ENCODE results near the gene SNX30. TPM values are rescaled to one million over a fixed set of nuclear protein-coding genes. Genes with fewer than 3 reads are reported as not detected.

SNX30 gene
- total and polyA plus RNA-seq, 7 donors: 6.4 to 16.4 (median 8.9) TPM

DNA sequence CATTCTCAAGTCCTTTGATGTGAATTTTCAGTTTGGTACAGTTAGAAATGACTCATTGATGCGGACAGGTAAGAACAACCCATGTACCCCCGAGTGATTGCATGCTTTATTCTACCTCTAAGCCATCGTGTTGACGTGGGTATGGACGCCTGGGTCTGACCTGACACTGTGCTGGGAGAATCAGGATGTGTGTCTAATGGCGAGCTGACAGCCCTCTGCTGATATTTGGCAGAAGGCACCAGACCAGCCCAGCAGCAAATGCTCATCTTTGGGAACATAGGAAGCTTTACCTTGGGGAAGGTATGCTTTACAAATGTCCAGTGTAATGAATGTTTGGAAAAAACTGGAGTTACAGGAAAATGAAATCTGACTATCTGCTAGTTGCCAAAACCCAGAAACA is 120.0 kb downstream of the SNX30 start:
- no peak overlapping the region for H3K4me3 ChIP-seq
- H3K9me3 ChIP-seq: no peaks in the 10 kb centered on the region
- no peak for DNase-seq
- no peak overlapping the region for H3K27ac ChIP-seq
- no peaks in the 10 kb centered on the region for H3K4me1 ChIP-seq
- peaks cover 0 to 49% (median 14%) of the 10 kb centered on the region in 4 donors for H3K36me3 ChIP-seq
- TF ChIP-seq POLR2AphosphoS5 (IDR thresholded peaks at IDR 0.05): no peak
- TF ChIP-seq POLR2A (IDR thresholded peaks at IDR 0.05): no peak
- TF ChIP-seq EP300 (IDR thresholded peaks at IDR 0.05): no peak
- TF ChIP-seq, protein P1, sequence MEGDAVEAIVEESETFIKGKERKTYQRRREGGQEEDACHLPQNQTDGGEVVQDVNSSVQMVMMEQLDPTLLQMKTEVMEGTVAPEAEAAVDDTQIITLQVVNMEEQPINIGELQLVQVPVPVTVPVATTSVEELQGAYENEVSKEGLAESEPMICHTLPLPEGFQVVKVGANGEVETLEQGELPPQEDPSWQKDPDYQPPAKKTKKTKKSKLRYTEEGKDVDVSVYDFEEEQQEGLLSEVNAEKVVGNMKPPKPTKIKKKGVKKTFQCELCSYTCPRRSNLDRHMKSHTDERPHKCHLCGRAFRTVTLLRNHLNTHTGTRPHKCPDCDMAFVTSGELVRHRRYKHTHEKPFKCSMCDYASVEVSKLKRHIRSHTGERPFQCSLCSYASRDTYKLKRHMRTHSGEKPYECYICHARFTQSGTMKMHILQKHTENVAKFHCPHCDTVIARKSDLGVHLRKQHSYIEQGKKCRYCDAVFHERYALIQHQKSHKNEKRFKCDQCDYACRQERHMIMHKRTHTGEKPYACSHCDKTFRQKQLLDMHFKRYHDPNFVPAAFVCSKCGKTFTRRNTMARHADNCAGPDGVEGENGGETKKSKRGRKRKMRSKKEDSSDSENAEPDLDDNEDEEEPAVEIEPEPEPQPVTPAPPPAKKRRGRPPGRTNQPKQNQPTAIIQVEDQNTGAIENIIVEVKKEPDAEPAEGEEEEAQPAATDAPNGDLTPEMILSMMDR (IDR thresholded peaks at IDR 0.05): no peak
- intact Hi-C loops (cut with DNase I): no loop called here
- H3K27me3 ChIP-seq: no peaks in the 10 kb centered on the region
- 95% methylated on average over 6 of the region's 6 CpGs for WGBS, 2 donors

DNA sequence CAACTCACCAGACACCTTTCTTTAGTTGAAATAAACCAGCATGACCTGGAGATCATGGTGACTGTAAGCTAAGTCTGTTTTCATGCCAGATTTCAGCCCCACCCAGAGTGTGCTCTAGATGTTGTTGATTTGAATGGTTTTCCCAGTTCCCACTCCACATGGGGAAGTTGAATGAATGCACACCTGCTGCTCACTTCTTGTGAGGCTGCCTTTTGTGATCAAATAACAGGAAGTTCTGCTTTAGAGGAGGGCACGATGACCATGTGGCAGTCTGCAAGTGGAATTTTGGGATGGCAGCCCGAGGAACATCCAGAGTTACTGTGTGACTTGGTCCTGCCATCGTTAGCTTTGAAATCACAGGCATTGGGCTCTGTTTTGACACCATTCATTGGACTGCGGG is 121.5 kb downstream of the SNX30 start:
- intact Hi-C loops (cut with DNase I): no loop called here
- WGBS, 2 donors: 67 to 69% methylated on average over 4 of the region's 4 CpGs
- Histone ChIP-seq H3K9me3 (no peaks in the 10 kb centered on the region), H3K4me1 (no peaks in the 10 kb centered on the region), H3K36me3 (peaks cover 0 to 55% (median 12%) of the 10 kb centered on the region in 4 donors), H3K27ac (no peak overlapping the region), H3K4me3 (no peak overlapping the region), H3K27me3 (no peaks in the 10 kb centered on the region)
- TF ChIP-seq POLR2A (IDR thresholded peaks at IDR 0.05) (no peak), POLR2AphosphoS5 (IDR thresholded peaks at IDR 0.05) (no peak), EP300 (IDR thresholded peaks at IDR 0.05) (no peak)
- TF ChIP-seq, protein P1 (IDR thresholded peaks at IDR 0.05): no peak
- no peak for DNase-seq

DNA sequence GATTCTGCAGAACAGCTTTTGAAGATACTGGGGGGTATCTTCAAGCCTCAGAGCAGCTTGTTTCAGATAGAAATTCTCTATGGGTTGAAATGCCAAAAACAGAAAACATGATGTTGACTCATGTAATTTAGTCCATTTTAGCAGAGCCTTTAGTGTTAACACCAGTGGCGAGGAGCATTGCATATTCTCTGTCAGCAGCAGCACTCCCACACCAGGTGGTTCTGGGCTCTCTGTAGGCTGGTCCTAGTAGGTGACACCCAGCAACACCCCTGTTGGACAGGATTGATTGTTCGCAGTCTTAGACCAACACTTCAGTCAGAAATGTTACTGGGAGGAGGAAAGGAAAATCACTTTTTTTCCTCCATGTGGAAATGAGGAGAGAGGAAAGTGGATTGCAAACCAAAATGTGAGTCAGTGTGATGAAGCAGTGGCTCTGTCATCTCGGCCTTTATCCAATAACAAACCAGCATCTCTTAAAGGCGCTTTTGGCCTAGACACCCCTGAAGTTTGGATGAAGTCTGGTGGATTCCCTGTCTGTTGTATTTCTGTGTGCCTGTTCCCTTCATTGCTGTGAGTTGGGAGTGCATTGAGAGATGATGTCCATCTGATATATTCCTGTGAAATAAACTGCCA is 123.3 kb downstream of the SNX30 start:
- TF ChIP-seq, protein P1 (IDR thresholded peaks at IDR 0.05): no peak
- TF ChIP-seq POLR2AphosphoS5 (IDR thresholded peaks at IDR 0.05) (no peak), POLR2A (IDR thresholded peaks at IDR 0.05) (no peak), EP300 (IDR thresholded peaks at IDR 0.05) (no peak)
- H3K9me3 ChIP-seq: no peaks in the 10 kb centered on the region
- DNase-seq: no peak
- H3K27me3 ChIP-seq: no peaks in the 10 kb centered on the region
- H3K36me3 ChIP-seq: peaks cover 0 to 48% (median 12%) of the 10 kb centered on the region in 4 donors
- no peaks in the 10 kb centered on the region for H3K4me1 ChIP-seq
- 93 to 94% methylated on average over 4 of the region's 4 CpGs for WGBS, 2 donors
- no peak overlapping the region for H3K27ac ChIP-seq
- intact Hi-C loops (cut with DNase I): no loop called here
- H3K4me3 ChIP-seq: no peak overlapping the region

DNA sequence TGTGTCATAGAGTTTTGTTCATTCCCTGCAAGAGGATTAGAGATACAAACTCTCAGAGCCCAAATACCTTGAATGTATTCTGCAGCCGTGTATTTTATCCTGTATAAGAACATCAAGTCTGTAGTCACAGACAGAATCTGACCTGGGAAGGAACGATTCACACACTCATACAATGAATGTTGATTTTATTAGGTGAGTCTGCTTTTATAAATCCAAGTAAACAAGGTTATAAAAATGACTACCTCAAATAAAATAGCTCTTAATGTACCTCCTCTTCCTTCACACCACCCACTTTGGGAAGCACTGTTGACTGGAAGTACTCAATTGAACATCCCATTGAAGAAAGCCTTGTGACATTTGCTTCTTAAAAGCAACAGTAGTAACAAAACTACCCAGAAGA is 128.2 kb downstream of the SNX30 start:
- TF ChIP-seq EP300 (IDR thresholded peaks at IDR 0.05) (no peak), POLR2A (IDR thresholded peaks at IDR 0.05) (no peak)
- TF ChIP-seq, protein P1 (IDR thresholded peaks at IDR 0.05): no peak
- 50 to 77% methylated on average over 2 of the region's 2 CpGs for WGBS, 2 donors
- Histone ChIP-seq H3K27ac (no peak overlapping the region), H3K4me1 (no peaks in the 10 kb centered on the region), H3K9me3 (no peaks in the 10 kb centered on the region), H3K4me3 (no peak overlapping the region), H3K27me3 (no peaks in the 10 kb centered on the region), H3K36me3 (peaks cover 0 to 38% (median 11%) of the 10 kb centered on the region in 4 donors)
- no peak for DNase-seq
- intact Hi-C loops (cut with DNase I): no loop called here

DNA sequence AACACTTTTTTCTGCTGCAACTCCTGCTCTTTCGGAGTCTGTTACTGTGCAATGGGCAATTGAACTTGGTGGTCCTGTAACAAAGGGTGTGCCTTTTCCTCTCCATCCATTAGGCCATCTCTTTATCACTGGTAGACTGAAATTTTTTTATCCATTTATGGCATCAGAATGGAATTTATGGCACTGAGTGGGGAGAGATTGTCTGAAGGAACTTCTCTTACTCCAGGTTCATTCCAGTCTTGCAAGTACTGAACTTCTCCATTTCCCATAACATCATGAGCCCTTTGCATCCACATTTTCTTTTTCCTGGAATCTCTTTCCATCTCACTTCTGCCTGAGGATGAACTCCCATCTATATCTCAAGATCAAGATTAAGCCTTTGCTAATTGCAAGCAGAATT is 130.1 kb downstream of the SNX30 start:
- TF ChIP-seq POLR2AphosphoS5 (IDR thresholded peaks at IDR 0.05) (no peak), EP300 (IDR thresholded peaks at IDR 0.05) (no peak), POLR2A (IDR thresholded peaks at IDR 0.05) (no peak)
- TF ChIP-seq, protein P1 (IDR thresholded peaks at IDR 0.05): no peak
- Histone ChIP-seq H3K4me3 (no peak overlapping the region), H3K27ac (no peak overlapping the region), H3K36me3 (peaks cover 0 to 31% (median 9%) of the 10 kb centered on the region in 4 donors), H3K27me3 (no peaks in the 10 kb centered on the region), H3K9me3 (no peaks in the 10 kb centered on the region), H3K4me1 (no peaks in the 10 kb centered on the region)
- DNase-seq: no peak
- WGBS, 2 donors: 87 to 96% methylated on average over 1 of the region's 1 CpG
- intact Hi-C loops (cut with DNase I): no loop called here

Measured in sigmoid colon (tissue), 7 donors.